ENCODE results near the gene GNG8. TPM values are rescaled to one million over a fixed set of nuclear protein-coding genes. Genes with fewer than 3 reads are reported as not detected.

The GNG8 gene
- total RNA-seq, 3 donors from 2014 or later: 2.3 TPM; not detected in 2

DNA sequence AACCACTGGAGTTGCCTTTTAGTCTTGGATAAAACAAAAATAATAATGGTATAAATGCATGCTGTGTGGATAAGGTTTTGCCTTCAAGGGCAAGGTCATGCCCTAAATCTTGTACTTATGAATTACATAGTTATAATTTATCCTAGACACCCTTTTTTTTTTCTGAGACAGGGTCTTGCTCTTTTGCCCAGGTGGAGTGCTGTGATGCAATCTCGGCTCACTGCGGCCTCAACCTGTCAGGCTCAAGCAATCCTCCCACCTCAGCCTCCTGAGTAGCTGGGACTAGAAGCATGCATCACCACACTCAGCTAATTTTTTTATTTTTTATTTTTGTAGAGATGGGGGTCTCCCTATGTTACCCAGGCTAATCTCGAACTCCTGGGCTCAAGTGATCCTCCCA is 32.7 kb upstream of the GNG8 start:
- no peaks in the 10 kb centered on the region for H3K9me3 ChIP-seq
- H3K4me1 ChIP-seq (ENCODE audit: low read depth): no peaks in the 10 kb centered on the region
- no peak for ATAC-seq
- intact Hi-C loops (cut with DNase I, micrococcal nuclease): no loop called here
- TF ChIP-seq, protein P1, sequence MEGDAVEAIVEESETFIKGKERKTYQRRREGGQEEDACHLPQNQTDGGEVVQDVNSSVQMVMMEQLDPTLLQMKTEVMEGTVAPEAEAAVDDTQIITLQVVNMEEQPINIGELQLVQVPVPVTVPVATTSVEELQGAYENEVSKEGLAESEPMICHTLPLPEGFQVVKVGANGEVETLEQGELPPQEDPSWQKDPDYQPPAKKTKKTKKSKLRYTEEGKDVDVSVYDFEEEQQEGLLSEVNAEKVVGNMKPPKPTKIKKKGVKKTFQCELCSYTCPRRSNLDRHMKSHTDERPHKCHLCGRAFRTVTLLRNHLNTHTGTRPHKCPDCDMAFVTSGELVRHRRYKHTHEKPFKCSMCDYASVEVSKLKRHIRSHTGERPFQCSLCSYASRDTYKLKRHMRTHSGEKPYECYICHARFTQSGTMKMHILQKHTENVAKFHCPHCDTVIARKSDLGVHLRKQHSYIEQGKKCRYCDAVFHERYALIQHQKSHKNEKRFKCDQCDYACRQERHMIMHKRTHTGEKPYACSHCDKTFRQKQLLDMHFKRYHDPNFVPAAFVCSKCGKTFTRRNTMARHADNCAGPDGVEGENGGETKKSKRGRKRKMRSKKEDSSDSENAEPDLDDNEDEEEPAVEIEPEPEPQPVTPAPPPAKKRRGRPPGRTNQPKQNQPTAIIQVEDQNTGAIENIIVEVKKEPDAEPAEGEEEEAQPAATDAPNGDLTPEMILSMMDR (IDR thresholded peaks at IDR 0.05): no peak
- no peaks in the 10 kb centered on the region for H3K36me3 ChIP-seq (ENCODE audit: low read depth)
- no peak overlapping the region for H3K4me3 ChIP-seq
- DNase-seq: no peak

DNA sequence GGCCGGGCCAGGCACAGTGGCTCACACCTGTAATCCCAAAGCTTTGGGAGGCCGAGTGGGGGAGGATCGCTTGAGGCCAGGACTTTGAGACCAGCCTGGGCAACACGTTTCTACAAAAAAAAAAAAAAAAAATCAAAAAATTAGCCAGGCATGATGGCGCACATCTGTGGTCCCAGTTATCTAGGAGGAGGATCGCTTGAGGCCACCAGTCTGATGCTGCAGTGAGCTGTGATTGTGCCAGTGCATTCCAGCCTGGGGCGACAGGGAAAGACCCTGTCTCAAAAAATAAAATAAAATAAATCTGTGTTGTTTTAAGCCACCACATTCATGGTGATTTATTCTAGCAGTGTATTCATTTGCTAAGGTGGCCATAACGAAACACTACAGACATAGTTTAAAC is 29.1 kb upstream of the GNG8 start:
- intact Hi-C loops (cut with DNase I, micrococcal nuclease): no loop called here
- Histone ChIP-seq H3K4me3 (no peak overlapping the region), H3K36me3 (ENCODE audit: low read depth) (peaks cover 4% of the 10 kb centered on the region), H3K9me3 (peaks cover 2% of the 10 kb centered on the region), H3K4me1 (ENCODE audit: low read depth) (peaks cover 16% of the 10 kb centered on the region)
- DNase-seq (no peak), ATAC-seq (no peak)
- TF ChIP-seq, protein P1 (IDR thresholded peaks at IDR 0.05): no peak

DNA sequence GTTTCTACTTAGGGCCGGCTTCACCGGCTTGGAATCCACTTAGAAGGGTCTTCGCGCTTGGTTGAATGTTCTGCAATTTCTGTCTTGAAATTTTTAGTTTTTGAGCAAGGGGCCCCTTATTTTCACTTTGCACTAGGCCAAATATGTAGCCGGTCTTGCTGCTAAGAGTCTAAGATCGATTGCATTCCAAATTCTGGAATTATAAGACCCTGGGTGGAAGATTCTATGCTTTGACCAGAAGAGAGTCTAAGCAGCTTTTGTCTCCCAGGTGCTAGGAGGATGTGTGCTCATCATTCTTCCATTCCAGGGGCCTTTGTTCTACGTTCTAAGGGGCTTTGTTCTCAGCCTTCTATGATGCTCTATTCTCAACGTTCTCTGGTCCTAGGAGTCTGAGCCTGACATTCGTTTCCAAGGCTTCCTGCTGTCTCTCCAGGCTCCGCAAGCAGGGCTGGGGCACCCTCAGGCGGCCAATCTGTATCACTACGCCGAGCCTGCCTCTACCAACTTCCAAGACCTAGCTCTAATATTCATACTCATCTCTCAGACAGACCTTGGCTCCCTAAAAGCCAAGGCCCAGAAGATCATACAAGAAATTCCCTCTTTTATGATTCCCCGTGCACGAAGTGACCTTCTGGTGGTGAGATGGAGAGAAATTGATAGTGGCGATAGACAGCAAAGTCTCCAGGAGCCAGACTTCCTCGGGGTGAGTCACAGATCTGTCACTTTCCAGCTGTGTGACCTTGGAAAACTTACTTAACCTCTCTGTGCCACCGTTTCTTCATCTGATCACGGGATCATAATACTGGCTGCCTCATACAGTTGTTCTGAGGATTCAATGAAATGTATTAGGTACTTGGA is 26.0 kb upstream of the GNG8 start:
- H3K4me1 ChIP-seq (ENCODE audit: low read depth): peaks cover 16% of the 10 kb centered on the region
- TF ChIP-seq, protein P1 (IDR thresholded peaks at IDR 0.05): peak; percentile 73
- peak overlapping the region; percentile 26 for H3K4me3 ChIP-seq
- H3K36me3 ChIP-seq (ENCODE audit: low read depth): peaks cover 4% of the 10 kb centered on the region
- ATAC-seq (peak; percentile 71), DNase-seq (peak; percentile 82 to 84 (median 83))
- intact Hi-C loops (cut with DNase I, micrococcal nuclease): loop anchor here (2.0 to 5.0 kb wide), 2 partner anchors 45 to 47 kb away; no protein-coding TSS in a partner anchor
- peaks cover 2% of the 10 kb centered on the region for H3K9me3 ChIP-seq

DNA sequence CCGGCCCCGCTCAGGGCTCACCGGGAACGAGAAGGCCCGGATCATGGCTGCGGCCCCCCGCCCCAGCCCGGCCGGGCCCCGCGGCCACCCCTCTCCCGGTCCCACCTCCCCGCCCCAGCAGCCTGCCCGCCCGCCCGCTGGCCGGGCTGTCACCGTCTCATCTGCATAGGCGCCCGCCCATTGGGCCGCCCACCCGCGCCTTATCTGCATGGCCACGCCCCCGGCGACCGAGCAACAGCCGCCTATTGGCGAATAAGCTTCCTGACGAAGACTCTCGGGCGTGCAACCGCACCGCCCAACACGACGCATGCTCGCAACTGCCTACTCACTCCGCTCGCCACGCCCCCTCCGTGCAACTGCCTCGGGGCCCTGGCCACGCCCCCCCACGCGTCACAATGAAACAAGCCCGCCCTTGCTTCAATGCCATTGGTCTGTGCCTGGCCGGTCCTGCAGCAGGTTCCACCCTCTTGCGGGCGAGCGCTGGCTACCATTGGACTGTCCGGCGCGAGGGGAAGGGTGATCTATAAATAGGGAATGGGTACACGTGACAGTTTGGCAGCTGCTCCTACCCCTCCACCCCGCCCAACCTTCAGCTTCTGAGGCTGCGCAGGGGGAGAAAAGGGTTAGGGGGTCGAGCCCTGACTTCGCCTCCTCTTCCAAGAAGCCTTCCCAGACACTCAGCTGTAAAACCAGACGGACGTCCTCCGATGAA is 25.2 kb upstream of the GNG8 start, which contains the start of gene DACT3:
Gene DACT3, minus strand, starts transcription at position 163 of the 712 bp plus-strand sequence. Its CDS starts 118 bp downstream, at position 45.
- peaks cover 4% of the 10 kb centered on the region for H3K36me3 ChIP-seq (ENCODE audit: low read depth)
- ATAC-seq: peak; percentile 96
- H3K4me3 ChIP-seq: peak within 1 kb of the TSS; percentile 26
- peak; percentile 100 for DNase-seq
- TF ChIP-seq, protein P1 (IDR thresholded peaks at IDR 0.05): no peak
- peaks cover 16% of the 10 kb centered on the region for H3K4me1 ChIP-seq (ENCODE audit: low read depth)
- intact Hi-C loops (cut with DNase I, micrococcal nuclease): loop anchor here (2.0 to 5.0 kb wide), 2 partner anchors 44 to 46 kb away; no protein-coding TSS in a partner anchor
- H3K9me3 ChIP-seq: peaks cover 2% of the 10 kb centered on the region

DNA sequence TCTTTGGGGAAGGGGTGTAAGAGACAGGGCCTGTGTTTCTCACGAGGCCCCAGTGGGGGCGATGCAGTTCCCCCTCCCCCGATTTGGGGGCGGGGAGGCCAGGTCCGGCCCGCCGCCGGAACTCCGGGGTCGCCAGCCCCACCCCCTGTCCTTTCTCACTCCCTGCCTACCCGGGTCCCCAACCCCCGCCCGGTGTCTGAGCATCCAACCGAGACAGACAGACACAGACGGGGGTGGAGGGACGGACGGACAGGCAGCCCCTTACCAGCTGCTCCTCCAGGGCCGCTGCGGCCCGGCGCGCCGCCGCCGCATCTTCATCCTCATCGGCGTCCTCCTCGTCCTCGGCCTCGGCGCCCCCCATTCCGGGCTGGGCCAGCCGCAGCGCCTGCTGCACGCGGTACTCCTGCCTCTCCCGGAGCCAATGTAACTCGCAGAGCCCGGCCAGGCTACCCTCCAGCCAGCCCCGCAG is 24.6 kb upstream of the GNG8 start:
- intact Hi-C loops (cut with DNase I, micrococcal nuclease): loop anchor here (2.0 to 5.0 kb wide), 2 partner anchors 43 to 46 kb away; no protein-coding TSS in a partner anchor
- ATAC-seq: peak; percentile 20
- TF ChIP-seq, protein P1 (IDR thresholded peaks at IDR 0.05): no peak
- H3K4me1 ChIP-seq (ENCODE audit: low read depth): peaks cover 16% of the 10 kb centered on the region
- H3K4me3 ChIP-seq: no peak overlapping the region
- peaks cover 2% of the 10 kb centered on the region for H3K9me3 ChIP-seq
- DNase-seq: peak in 2 of 3 donors; percentile 29 to 61
- peaks cover 4% of the 10 kb centered on the region for H3K36me3 ChIP-seq (ENCODE audit: low read depth)

Data from mucosa of descending colon (tissue), 3 donors.